Measurements from ENCODE around the gene CA12. TPM values are rescaled to one million over a fixed set of nuclear protein-coding genes. Genes with fewer than 3 reads are reported as not detected.

The CA12 gene
- total and polyA plus RNA-seq, 2 of the 8 experiments (the other 6 are each of a cell fraction or from before 2014, with no cell fraction given), result 4.7 to 4.9 TPM

DNA sequence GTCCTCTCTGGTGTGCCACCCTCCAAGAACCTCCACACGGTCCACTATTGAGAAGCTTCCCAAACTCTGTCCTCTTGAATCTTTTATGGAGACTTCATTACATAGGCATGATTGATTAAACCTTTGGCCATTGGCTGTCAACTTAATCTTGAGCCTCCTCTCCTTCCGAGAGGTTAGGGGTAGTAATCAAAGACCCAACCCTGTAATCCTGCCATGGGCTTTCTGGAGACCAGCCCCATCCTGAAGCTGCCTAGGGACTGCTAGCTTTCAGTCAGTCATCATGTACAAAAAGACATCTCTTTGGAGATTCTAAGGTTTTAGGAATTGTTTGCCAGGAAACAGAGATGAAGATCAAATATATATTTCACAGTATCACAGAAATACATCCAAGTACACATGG is 67.2 kb downstream of the CA12 start:
- no peak overlapping the region for H2BK120ac ChIP-seq (replicated peaks; ENCODE audit: low read depth, low read length)
- no peak overlapping the region for H2AFZ ChIP-seq (ENCODE audit: low read length)
- no peak overlapping the region for H3K27ac ChIP-seq (ENCODE audit: low read depth, low read length)
- ChIA-PET CTCF (ENCODE audit: partially characterized antibody) (interaction anchor here (1.0 kb wide), 2 partner anchors 16 to 25 kb away, joined by 3 read pairs; no protein-coding TSS in a partner anchor), POLR2A (ENCODE audit: partially characterized antibody) (no interaction called here)
- H3K36me3 ChIP-seq (ENCODE audit: control insufficient read depth in 2 of 4, insufficient read depth in 4 of 4, low read length in 3 of 4), result no peaks in the 10 kb centered on the region
- DNase-seq (ENCODE audit: low read depth in 1 of 2, low spot score in 2 of 2), result no peak
- H3K4me3 ChIP-seq (ENCODE audit: extremely low read depth in 1 of 4, insufficient read depth in 2 of 4, low read depth in 3 of 4, low read length in 4 of 4), result no peak overlapping the region
- H4K5ac ChIP-seq (ENCODE audit: insufficient read length, low read depth, low read length), result no peak overlapping the region
- no peaks in the 10 kb centered on the region for H4K20me1 ChIP-seq (replicated peaks in 1 of 2; ENCODE audit: control insufficient read depth in 1 of 2, insufficient read depth in 2 of 2, low read length in 2 of 2)
- H2BK5ac ChIP-seq (ENCODE audit: low read depth, low read length), result no peak overlapping the region
- no peak for TF ChIP-seq GTF2F1 (IDR thresholded peaks at IDR 0.05; ENCODE audit: borderline replicate concordance, low read depth, low read length)
- no peak for FAIRE-seq
- H3K14ac ChIP-seq (ENCODE audit: insufficient read length), result no peak overlapping the region
- peak overlapping the region; percentile 84 for H2BK12ac ChIP-seq (ENCODE audit: low read depth, low read length)
- H3K9ac ChIP-seq (replicated peaks in 1 of 4; ENCODE audit: extremely low read depth in 1 of 4, low read depth in 3 of 4, low read length in 3 of 4), result no peak overlapping the region
- no peak overlapping the region for H4K91ac ChIP-seq (replicated peaks; ENCODE audit: insufficient read length, low read length)
- no peak overlapping the region for H2BK15ac ChIP-seq (ENCODE audit: low read length)
- no peaks in the 10 kb centered on the region for H3K9me3 ChIP-seq (ENCODE audit: insufficient read depth in 2 of 2, low read depth in 1 of 2, low read length in 1 of 2)
- H3K4me2 ChIP-seq (ENCODE audit: insufficient read depth in 1 of 2, low read depth in 2 of 2, low read length in 2 of 2), result no peak overlapping the region
- peaks cover 0 to 19% (median 12%) of the 10 kb centered on the region in 4 experiments for H3K4me1 ChIP-seq (replicated peaks in 1 of 4; ENCODE audit: control insufficient read depth in 3 of 4, insufficient read depth in 4 of 4, low read length in 3 of 4)
- H3K56ac ChIP-seq (replicated peaks; ENCODE audit: insufficient read length, low read depth, low read length), result no peak overlapping the region
- WGBS, 2 experiments (ENCODE audit: extremely low coverage in 1 of 2, insufficient coverage in 1 of 2, insufficient read length in 1 of 2, insufficient replicate concordance in 2 of 2, low coverage in 1 of 2, low lambda C conversion rate in 2 of 2, missing lambda C conversion rate in 1 of 2), result 79% methylated on average over 2 of the region's 2 CpGs; no CpG with 5 or more reads in 1 of the 2 experiments
- H4K8ac ChIP-seq (ENCODE audit: extremely low read depth, insufficient read depth, low read length), result no peak overlapping the region
- H3K23ac ChIP-seq (ENCODE audit: insufficient read length), result no peak overlapping the region
- H2BK20ac ChIP-seq (ENCODE audit: low read length), result no peak overlapping the region
- H3K79me1 ChIP-seq (ENCODE audit: low read depth, low read length), result no peaks in the 10 kb centered on the region
- H3K4ac ChIP-seq (replicated peaks; ENCODE audit: insufficient read length, low read depth, low read length), result no peak overlapping the region
- H3K27me3 ChIP-seq (replicated peaks in 1 of 4; ENCODE audit: control insufficient read depth in 3 of 4, extremely low read depth in 1 of 4, insufficient read depth in 3 of 4, low read length in 3 of 4), result no peaks in the 10 kb centered on the region
- H3K23me2 ChIP-seq (ENCODE audit: low read depth, low read length), result no peaks in the 10 kb centered on the region
- H3K79me2 ChIP-seq (ENCODE audit: control insufficient read depth in 1 of 2, insufficient read depth in 2 of 2, low read length in 2 of 2), result 0 out of 4 replicates have a peak, but pooled peaks cover 0 to 2% of the 10 kb centered on the region in 2 experiments
- H2AK5ac ChIP-seq (ENCODE audit: low read depth, low read length), result no peak overlapping the region
- no peak overlapping the region; the same call in 1 of the 2 replicates for H3K18ac ChIP-seq (ENCODE audit: extremely low read depth, low read length)
